DND-41 (cell line): Measurements from ENCODE around the gene LAT.

ENCODE experiments used
- ATAC-seq: fragments of 200-7000 bp; cut with Tn5 transposase; 3 replicates; pipeline ENCODE4 v1.9.1; 2021; ENCODE audit warnings: low read depth; ENCODE audit not compliant: insufficient read depth
- DNase-seq: peaks from one replicate; pipeline ENCODE4 v3.0.0-alpha.2; 2020
- H2AFZ ChIP-seq: 2 replicates; pipeline ENCODE4 v1.6.0; 2012; ENCODE audit warnings: low read depth, low read length
- H3K27ac ChIP-seq: 2 replicates; pipeline ENCODE4 v1.5.1; 2012; ENCODE audit warnings: low read length, inconsistent platforms
- H3K27me3 ChIP-seq: fragments of 200-600 bp; sonication (generic); 2 replicates; pipeline ENCODE4 v1.6.0; 2012; ENCODE audit warnings: low read length, mild to moderate bottlenecking, inconsistent platforms; ENCODE audit not compliant: insufficient read depth, poor library complexity
- H3K36me3 ChIP-seq: 2 replicates; pipeline ENCODE4 v1.5.1; 2012; ENCODE audit warnings: low read length, inconsistent platforms; ENCODE audit not compliant: insufficient read depth
- H3K4me1 ChIP-seq: 2 replicates; pipeline ENCODE4 v1.5.1; 2012; ENCODE audit warnings: mild to moderate bottlenecking, low read length; ENCODE audit not compliant: insufficient read depth
- H3K4me2 ChIP-seq: 2 replicates; pipeline ENCODE4 v1.6.0; 2012; ENCODE audit warnings: mild to moderate bottlenecking, moderate library complexity, low read length, inconsistent platforms; ENCODE audit not compliant: insufficient read depth
- H3K4me3 ChIP-seq, 2 experiments: fragments of 200-600 bp in 1 of 2; shearing (Covaris generic) in 1 of 2; 2 replicates each; pipeline ENCODE4 v1.5.1; 2012 to 2016; ENCODE audit warnings: inconsistent platforms in 2 of 2, low read length in 2 of 2, mild to moderate bottlenecking in 2 of 2, low read depth in 1 of 2, moderate library complexity in 1 of 2
- H3K79me2 ChIP-seq: 2 replicates; pipeline ENCODE4 v1.6.0; 2012; ENCODE audit warnings: low read length, inconsistent platforms; ENCODE audit not compliant: insufficient read depth
- H3K9ac ChIP-seq: 2 replicates; pipeline ENCODE4 v1.6.0; 2012; ENCODE audit warnings: low read depth, mild to moderate bottlenecking, inconsistent platforms, low read length, moderate library complexity
- H3K9me3 ChIP-seq: 2 replicates; pipeline ENCODE4 v1.5.1; 2012; ENCODE audit warnings: low read length, moderate library complexity, mild to moderate bottlenecking, inconsistent platforms; ENCODE audit not compliant: insufficient read depth, severe bottlenecking
- H4K20me1 ChIP-seq: 2 replicates; pipeline ENCODE4 v1.6.0; 2012; ENCODE audit warnings: low read length; ENCODE audit not compliant: insufficient read depth
- CTCF ChIP-seq: IDR thresholded peaks from 2 replicates; pipeline ENCODE4 v1.5.1; 2012; ENCODE audit warnings: borderline replicate concordance, low read length, moderate library complexity, mild to moderate bottlenecking; ENCODE audit not compliant: poor library complexity, severe bottlenecking; ENCODE audit errors: extremely low read depth
- EZH2 ChIP-seq: IDR thresholded peaks from 3 replicates; pipeline ENCODE4 v1.6.1; 2012; ENCODE audit warnings: borderline replicate concordance, low read depth, mild to moderate bottlenecking, moderate library complexity, low read length, inconsistent platforms; ENCODE audit not compliant: severe bottlenecking

Gene LAT

GRCh38 chr16:28951410-28951943 lies 33.4 kb upstream of the LAT start:
- H4K20me1 ChIP-seq: peaks cover 29% of the 10 kb centered on the region; the same call in 1 of the 2 replicates
- peak overlapping the region; percentile 94 for H3K9ac ChIP-seq
- H3K9me3 ChIP-seq: no peaks in the 10 kb centered on the region
- peaks cover 53% of the 10 kb centered on the region for H3K79me2 ChIP-seq
- H3K27ac ChIP-seq: peak overlapping the region; percentile 77
- peak overlapping the region; percentile 83 for H2AFZ ChIP-seq
- H3K4me2 ChIP-seq: peak overlapping the region; percentile 77
- ATAC-seq (no peak), DNase-seq (peak; percentile 39)
- TF ChIP-seq CTCF (no peak), EZH2 (no peak)
- no peaks in the 10 kb centered on the region for H3K27me3 ChIP-seq
- H3K4me3 ChIP-seq: peak overlapping the region; percentile 82 to 93
- H3K4me1 ChIP-seq: peaks cover 34% of the 10 kb centered on the region
- H3K36me3 ChIP-seq: peaks cover 47% of the 10 kb centered on the region

- Histone ChIP-seq H4K20me1 (peaks cover 27% of the 10 kb centered on the region; the same call in 1 of the 2 replicates), H3K9me3 (no peaks in the 10 kb centered on the region), H3K4me3 (no peak overlapping the region), H3K9ac (no peak overlapping the region), H3K79me2 (peaks cover 34% of the 10 kb centered on the region), H3K4me1 (peaks cover 9% of the 10 kb centered on the region), H3K36me3 (peaks cover 93% of the 10 kb centered on the region), H3K27ac (no peak overlapping the region), H3K4me2 (no peak overlapping the region), H2AFZ (no peak overlapping the region), H3K27me3 (no peaks in the 10 kb centered on the region)
- no peak for ATAC-seq
- DNase-seq: no peak
- no peak for TF ChIP-seq EZH2
- TF ChIP-seq CTCF: no peak
Measured at GRCh38 chr16:28958216-28958615, 26.6 kb upstream of the LAT start.

GRCh38 chr16:28958836-28959235 lies 26.0 kb upstream of the LAT start:
- H3K4me3 ChIP-seq: no peak overlapping the region
- no peaks in the 10 kb centered on the region for H3K9me3 ChIP-seq
- H3K4me1 ChIP-seq: peaks cover 2% of the 10 kb centered on the region; the same call in 1 of the 2 replicates
- no peak overlapping the region for H3K9ac ChIP-seq
- H3K27ac ChIP-seq: no peak overlapping the region
- H3K27me3 ChIP-seq: no peaks in the 10 kb centered on the region
- no peak for DNase-seq
- no peak overlapping the region for H2AFZ ChIP-seq
- H3K4me2 ChIP-seq: no peak overlapping the region
- no peak for ATAC-seq
- peaks cover 28% of the 10 kb centered on the region for H3K79me2 ChIP-seq
- peaks cover 26% of the 10 kb centered on the region; the same call in 1 of the 2 replicates for H4K20me1 ChIP-seq
- TF ChIP-seq CTCF (no peak), EZH2 (no peak)
- H3K36me3 ChIP-seq: peaks cover 93% of the 10 kb centered on the region
